Nephron progenitor cell (in vitro differentiated cells): ENCODE data around the gene MEX3A.

ENCODE experiments used
- DNase-seq: peaks from one replicate; pipeline ENCODE4 v3.0.0; 2021
- H3K27ac Mint-ChIP-seq: 2 replicates; pipeline ENCODE4 v1.8.0; 2021; ENCODE audit warnings: mild to moderate bottlenecking, moderate library complexity, mixed read lengths
- H3K27me3 Mint-ChIP-seq: 2 replicates; pipeline ENCODE4 v1.8.0; 2021; ENCODE audit warnings: mild to moderate bottlenecking, low read depth, mixed read lengths; ENCODE audit not compliant: poor library complexity
- H3K36me3 Mint-ChIP-seq: 2 replicates; pipeline ENCODE4 v1.8.0; 2021; ENCODE audit warnings: low read depth, mixed read lengths
- H3K4me1 Mint-ChIP-seq: 2 replicates; pipeline ENCODE4 v1.8.0; 2021; ENCODE audit warnings: mixed read lengths
- H3K4me3 Mint-ChIP-seq: 2 replicates; pipeline ENCODE4 v1.8.0; 2021; ENCODE audit warnings: mild to moderate bottlenecking, moderate library complexity, mixed read lengths
- H3K9me3 Mint-ChIP-seq: 2 replicates; pipeline ENCODE4 v1.8.0; 2021; ENCODE audit warnings: mild to moderate bottlenecking, moderate library complexity, mixed read lengths
- CTCF ChIP-seq: fragments of 200-600 bp; sonication (generic); IDR thresholded peaks from 2 replicates; pipeline ENCODE4 v1.5.0; 2021; ENCODE audit warnings: antibody characterized with exemption

Gene MEX3A

GRCh38 chr1:156077430-156077760, 4.9 kb downstream of the MEX3A start:
- TF ChIP-seq CTCF, result no peak
- H3K27ac Mint-ChIP-seq, result peak overlapping the region; percentile 75
- no peak for DNase-seq
- peak overlapping the region; percentile 99 for H3K4me3 Mint-ChIP-seq
- peaks cover 78% of the 10 kb centered on the region for H3K4me1 Mint-ChIP-seq
- H3K27me3 Mint-ChIP-seq, result peaks cover 3% of the 10 kb centered on the region
- peaks cover 33% of the 10 kb centered on the region for H3K36me3 Mint-ChIP-seq
- H3K9me3 Mint-ChIP-seq, result no peaks in the 10 kb centered on the region

GRCh38 chr1:156076609-156077429, 5.4 kb downstream of the MEX3A start:
- Mint-ChIP-seq H3K9me3 (no peaks in the 10 kb centered on the region), H3K4me3 (peak overlapping the region; percentile 99), H3K36me3 (peaks cover 35% of the 10 kb centered on the region), H3K4me1 (peaks cover 84% of the 10 kb centered on the region), H3K27ac (peak overlapping the region; percentile 75), H3K27me3 (peaks cover 3% of the 10 kb centered on the region)
- no peak for TF ChIP-seq CTCF
- DNase-seq, result peak; percentile 74

GRCh38 chr1:156075775-156076204, 6.5 kb downstream of the MEX3A start:
- TF ChIP-seq CTCF, result no peak
- H3K36me3 Mint-ChIP-seq, result peaks cover 40% of the 10 kb centered on the region
- DNase-seq, result no peak
- H3K9me3 Mint-ChIP-seq, result no peaks in the 10 kb centered on the region
- H3K4me1 Mint-ChIP-seq, result peaks cover 90% of the 10 kb centered on the region
- H3K27me3 Mint-ChIP-seq, result peaks cover 3% of the 10 kb centered on the region
- H3K27ac Mint-ChIP-seq, result peak overlapping the region; percentile 86
- H3K4me3 Mint-ChIP-seq, result peak overlapping the region; percentile 99

- TF ChIP-seq CTCF, result no peak
- H3K27ac Mint-ChIP-seq, result peak overlapping the region; percentile 86
- H3K9me3 Mint-ChIP-seq, result no peaks in the 10 kb centered on the region
- peaks cover 3% of the 10 kb centered on the region for H3K27me3 Mint-ChIP-seq
- H3K4me3 Mint-ChIP-seq, result peak overlapping the region; percentile 99
- H3K4me1 Mint-ChIP-seq, result peaks cover 96% of the 10 kb centered on the region
- no peak for DNase-seq
- H3K36me3 Mint-ChIP-seq, result peaks cover 40% of the 10 kb centered on the region
Observed at GRCh38 chr1:156075162-156075561, 7.1 kb downstream of the MEX3A start.

- DNase-seq, result no peak
- TF ChIP-seq CTCF, result no peak
- Mint-ChIP-seq H3K9me3 (no peaks in the 10 kb centered on the region), H3K27ac (peak overlapping the region; percentile 86), H3K27me3 (peaks cover under 1% of the 10 kb centered on the region), H3K4me1 (peaks cover 96% of the 10 kb centered on the region), H3K36me3 (peaks cover 39% of the 10 kb centered on the region), H3K4me3 (peak overlapping the region; percentile 71)
Observed at GRCh38 chr1:156074661-156075060, 7.6 kb downstream of the MEX3A start.

- Mint-ChIP-seq H3K9me3 (no peaks in the 10 kb centered on the region), H3K27me3 (no peaks in the 10 kb centered on the region), H3K4me1 (peaks cover 89% of the 10 kb centered on the region), H3K36me3 (peaks cover 39% of the 10 kb centered on the region), H3K4me3 (peak overlapping the region; percentile 79), H3K27ac (peak overlapping the region; percentile 99)
- no peak for TF ChIP-seq CTCF
- DNase-seq, result peak; percentile 63
Observed at GRCh38 chr1:156073740-156074139, 8.5 kb downstream of the MEX3A start.
